Stomach (tissue), 9 donors: Measurements from ENCODE around the gene ARID2. TPM values are rescaled to one million over a fixed set of nuclear protein-coding genes. Genes with fewer than 3 reads are reported as not detected.
A peak's percentile ranks its signal among the peaks of the same experiment; 100 is the strongest.

Experiments used
- DNase-seq, 2 donors: peaks; one replicate each; pipeline versions ENCODE4 v3.0.0 to v3.0.0-alpha.2; 2013 to 2019
- H3K27ac ChIP-seq, 5 donors: fragments of 200-600 bp in 4 of 5; sonication (generic) in 4 of 5; one replicate each; pipeline ENCODE4 v1.5.1; 2013 to 2019; ENCODE audit warnings: mild to moderate bottlenecking in 1 of 5, moderate library complexity in 1 of 5
- H3K27me3 ChIP-seq, 3 donors: fragments of 200-600 bp; sonication (generic); one replicate each; pipeline ENCODE4 v1.5.1; 2017 to 2019; ENCODE audit warnings: mixed run types in 1 of 3
- H3K36me3 ChIP-seq, 4 donors: fragments of 200-600 bp; sonication (generic); 1 replicate in 3 of 4; 2 replicates in 1 of 4; pipeline ENCODE4 v1.5.1; 2016 to 2019
- H3K4me1 ChIP-seq, 4 donors: fragments of 200-600 bp; sonication (generic); one replicate each; pipeline ENCODE4 v1.5.1; 2016 to 2019
- H3K4me3 ChIP-seq, 4 donors: fragments of 200-600 bp; sonication (generic) in 3 of 4; one replicate each; pipeline ENCODE4 v1.5.1; 2016 to 2019; ENCODE audit warnings: mild to moderate bottlenecking in 1 of 4
- H3K9me3 ChIP-seq, 4 donors: fragments of 200-600 bp; sonication (generic); one replicate each; pipeline ENCODE4 v1.5.1; 2016 to 2019
- EP300 ChIP-seq: sonication (generic); formaldehyde crosslinking; IDR thresholded peaks from one replicate; pipeline ENCODE4 v1.6.1; 2017; ENCODE audit warnings: antibody characterized with exemption
- POLR2A ChIP-seq, 4 donors: fragments of 450-650 bp; IDR thresholded peaks; one replicate each; pipeline ENCODE4 v1.6.1; 2016; ENCODE audit warnings: antibody characterized with exemption in 4 of 4, control low read depth in 2 of 4, mild to moderate bottlenecking in 1 of 4, moderate library complexity in 1 of 4
- POLR2AphosphoS5 ChIP-seq, 3 donors: sonication (generic); formaldehyde crosslinking; IDR thresholded peaks; one replicate each; pipeline ENCODE4 v1.6.1; 2016; ENCODE audit warnings: antibody characterized with exemption in 3 of 3
- WGBS, 5 donors: extraction: QIAGEN DNeasy Blood & Tissue Kit in 3 of 5; methylation state at CpG; one replicate each; pipeline versions ENCODE4 v1.1.5 to v1.1.7; 2013 to 2018; 5-methylcytosine and 5-hydroxymethylcytosine counted together
- intact Hi-C: fragments of 100-400 bp; cut with DNase I; formaldehyde crosslinking; loops from one replicate; pipeline ENCODE4 v1.15.1; 2023; ENCODE audit warnings: low total_unique reads
- polyA plus RNA-seq, 3 donors: library from polyadenylated mRNA; stranded (reverse); fragments of 200-250 nt; gene quantifications; one replicate each; pipeline ENCODE4 v1.2.3, GENCODE V29; 2013
- total RNA-seq, 5 donors: library from RNA; depleted of rRNA; stranded (reverse); fragments of >200 nt; gene quantifications; one replicate each; pipeline versions ENCODE4 v1.1.0 to v1.2.3, GENCODE V29; 2014 to 2016
- TF ChIP-seq, protein P1 (sequence below), 7 experiments: fragments of 450-650 bp in 4 of 7; fragments of 200-600 bp in 3 of 7; sonication (generic) in 3 of 7; IDR thresholded peaks; one replicate each; pipeline ENCODE4 v1.5.1; 2016 to 2019; ENCODE audit warnings: antibody characterized with exemption in 7 of 7, control low read depth in 2 of 7, mild to moderate bottlenecking in 1 of 7
- donor health status: healthy with polysubstance abuse.
- donor health status: Bipolar disorder and iron deficiency.
- donor health status: healthy.

The ARID2 gene
- total and polyA plus RNA-seq, 8 donors = 2.6 to 80.4 (median 13.6) TPM

GRCh38 chr12:45721369-45721768 is 8.1 kb upstream of the ARID2 start:
- Histone ChIP-seq H3K27ac (no peak overlapping the region), H3K4me1 (peaks cover 7 to 60% (median 34%) of the 10 kb centered on the region in 4 donors), H3K27me3 (no peaks in the 10 kb centered on the region), H3K9me3 (no peaks in the 10 kb centered on the region), H3K4me3 (no peak overlapping the region), H3K36me3 (no peaks in the 10 kb centered on the region)
- 80 to 95% (median 90%) methylated on average over 2 of the region's 2 CpGs for WGBS, 5 donors
- intact Hi-C loops = no loop called here
- DNase-seq = no peak
- TF ChIP-seq POLR2A (IDR thresholded peaks at IDR 0.05) (no peak), POLR2AphosphoS5 (IDR thresholded peaks at IDR 0.05) (no peak), EP300 (no peak)
- TF ChIP-seq, protein P1, sequence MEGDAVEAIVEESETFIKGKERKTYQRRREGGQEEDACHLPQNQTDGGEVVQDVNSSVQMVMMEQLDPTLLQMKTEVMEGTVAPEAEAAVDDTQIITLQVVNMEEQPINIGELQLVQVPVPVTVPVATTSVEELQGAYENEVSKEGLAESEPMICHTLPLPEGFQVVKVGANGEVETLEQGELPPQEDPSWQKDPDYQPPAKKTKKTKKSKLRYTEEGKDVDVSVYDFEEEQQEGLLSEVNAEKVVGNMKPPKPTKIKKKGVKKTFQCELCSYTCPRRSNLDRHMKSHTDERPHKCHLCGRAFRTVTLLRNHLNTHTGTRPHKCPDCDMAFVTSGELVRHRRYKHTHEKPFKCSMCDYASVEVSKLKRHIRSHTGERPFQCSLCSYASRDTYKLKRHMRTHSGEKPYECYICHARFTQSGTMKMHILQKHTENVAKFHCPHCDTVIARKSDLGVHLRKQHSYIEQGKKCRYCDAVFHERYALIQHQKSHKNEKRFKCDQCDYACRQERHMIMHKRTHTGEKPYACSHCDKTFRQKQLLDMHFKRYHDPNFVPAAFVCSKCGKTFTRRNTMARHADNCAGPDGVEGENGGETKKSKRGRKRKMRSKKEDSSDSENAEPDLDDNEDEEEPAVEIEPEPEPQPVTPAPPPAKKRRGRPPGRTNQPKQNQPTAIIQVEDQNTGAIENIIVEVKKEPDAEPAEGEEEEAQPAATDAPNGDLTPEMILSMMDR (IDR thresholded peaks at IDR 0.05) = no peak

GRCh38 chr12:45721954-45722353 is 7.6 kb upstream of the ARID2 start:
- intact Hi-C loops = no loop called here
- WGBS, 5 donors = 98 to 99% (median 98%) methylated on average over 7 of the region's 7 CpGs
- Histone ChIP-seq H3K27ac (no peak overlapping the region), H3K27me3 (no peaks in the 10 kb centered on the region), H3K4me3 (no peak overlapping the region), H3K4me1 (peaks cover 7 to 60% (median 34%) of the 10 kb centered on the region in 4 donors), H3K36me3 (no peaks in the 10 kb centered on the region), H3K9me3 (no peaks in the 10 kb centered on the region)
- DNase-seq = no peak
- TF ChIP-seq, protein P1 (IDR thresholded peaks at IDR 0.05) = no peak
- TF ChIP-seq POLR2AphosphoS5 (IDR thresholded peaks at IDR 0.05) (no peak), EP300 (no peak), POLR2A (IDR thresholded peaks at IDR 0.05) (no peak)

- no peaks in the 10 kb centered on the region for H3K36me3 ChIP-seq
- intact Hi-C loops = no loop called here
- H3K9me3 ChIP-seq = no peaks in the 10 kb centered on the region
- peaks cover 7 to 54% (median 29%) of the 10 kb centered on the region in 4 donors for H3K4me1 ChIP-seq
- TF ChIP-seq POLR2A (IDR thresholded peaks at IDR 0.05) = no peak
- no peak for TF ChIP-seq POLR2AphosphoS5 (IDR thresholded peaks at IDR 0.05)
- TF ChIP-seq, protein P1 (IDR thresholded peaks at IDR 0.05) = peak in 5 of 7 experiments; percentile 25 to 60 (median 50)
- DNase-seq = peak in 1 of 2 donors; percentile 77
- H3K27me3 ChIP-seq = no peaks in the 10 kb centered on the region
- peak overlapping the region in 4 of 5 donors; percentile 99 to 100 (median 100) for H3K27ac ChIP-seq
- peak overlapping the region; percentile 72 to 86 (median 84) for H3K4me3 ChIP-seq
- WGBS, 5 donors = 4 to 5% (median 5%) methylated on average over 12 of the region's 12 CpGs
These were observed 3.6 kb upstream of the ARID2 start for GRCh38 chr12:45725631-45726602.

- no peak for TF ChIP-seq POLR2A (IDR thresholded peaks at IDR 0.05)
- no peak for TF ChIP-seq POLR2AphosphoS5 (IDR thresholded peaks at IDR 0.05)
- no peak for TF ChIP-seq EP300
- TF ChIP-seq, protein P1 (IDR thresholded peaks at IDR 0.05) = no peak
- H3K9me3 ChIP-seq = no peaks in the 10 kb centered on the region
- 0 to 1% (median 1%) methylated on average over 30 to 42 of the region's 42 CpGs for WGBS, 5 donors
- H3K4me3 ChIP-seq = peak overlapping the region; percentile 72 to 86 (median 84)
- no peaks in the 10 kb centered on the region for H3K27me3 ChIP-seq
- H3K36me3 ChIP-seq = no peaks in the 10 kb centered on the region
- peaks cover 11 to 53% (median 33%) of the 10 kb centered on the region in 4 donors for H3K4me1 ChIP-seq
- peak; percentile 58 to 79 for DNase-seq
- peak overlapping the region; percentile 91 to 100 (median 99) for H3K27ac ChIP-seq
- intact Hi-C loops = no loop called here
These were observed 2.8 kb upstream of the ARID2 start for GRCh38 chr12:45726603-45727300.
